Liver (tissue), 3 donors: ENCODE measurements around the gene CR1.

ENCODE experiments used
- GABPA ChIP-seq, 2 donors: IDR thresholded peaks in 1 of 2; conservative IDR thresholded peaks in 1 of 2; 2 replicates each; pipeline ENCODE4 v1.6.1; 2016; ENCODE audit warnings: antibody characterized with exemption in 2 of 2, mild to moderate bottlenecking in 1 of 2, moderate library complexity in 1 of 2
- JUND ChIP-seq, 2 donors: IDR thresholded peaks; 2 replicates each; pipeline ENCODE4 v1.6.1; 2016; ENCODE audit warnings: antibody characterized with exemption in 2 of 2
- NR2F2 ChIP-seq: IDR thresholded peaks from 2 replicates; pipeline ENCODE4 v1.6.1; 2016; ENCODE audit warnings: antibody characterized with exemption
- RAD21 ChIP-seq, 2 donors: IDR thresholded peaks; 2 replicates each; pipeline ENCODE4 v1.6.1; 2016; ENCODE audit warnings: antibody characterized with exemption in 2 of 2, mild to moderate bottlenecking in 2 of 2
- SP1 ChIP-seq: IDR thresholded peaks from 2 replicates; pipeline ENCODE4 v1.6.1; 2018; ENCODE audit warnings: antibody characterized with exemption, mild to moderate bottlenecking
- TAF1 ChIP-seq: conservative IDR thresholded peaks from 2 replicates; pipeline ENCODE4 v1.6.1; 2016; ENCODE audit warnings: antibody characterized with exemption, mild to moderate bottlenecking
- YY1 ChIP-seq: IDR thresholded peaks from 2 replicates; pipeline ENCODE4 v1.6.1; 2016; ENCODE audit warnings: antibody characterized with exemption, mild to moderate bottlenecking
- TF ChIP-seq, protein P1 (sequence below): fragments of 150-350 bp; IDR thresholded peaks from 2 replicates; pipeline ENCODE4 v1.5.1; 2017; ENCODE audit warnings: improper control_type of control experiment, low read depth, low read length; ENCODE audit not compliant: missing input control
- TF ChIP-seq, protein P2 (sequence below): IDR thresholded peaks from 2 replicates; pipeline ENCODE4 v1.6.1; 2016; ENCODE audit warnings: antibody characterized with exemption
- TF ChIP-seq, protein P3 (sequence below): IDR thresholded peaks from 2 replicates; pipeline ENCODE4 v1.6.1; 2016; ENCODE audit warnings: antibody characterized with exemption, mild to moderate bottlenecking
- TF ChIP-seq, protein P4 (sequence below): IDR thresholded peaks from 2 replicates; pipeline ENCODE4 v1.6.1; 2016; ENCODE audit warnings: antibody characterized with exemption
- donor health status: healthy.
- donor health status: healthy.

DNA sequence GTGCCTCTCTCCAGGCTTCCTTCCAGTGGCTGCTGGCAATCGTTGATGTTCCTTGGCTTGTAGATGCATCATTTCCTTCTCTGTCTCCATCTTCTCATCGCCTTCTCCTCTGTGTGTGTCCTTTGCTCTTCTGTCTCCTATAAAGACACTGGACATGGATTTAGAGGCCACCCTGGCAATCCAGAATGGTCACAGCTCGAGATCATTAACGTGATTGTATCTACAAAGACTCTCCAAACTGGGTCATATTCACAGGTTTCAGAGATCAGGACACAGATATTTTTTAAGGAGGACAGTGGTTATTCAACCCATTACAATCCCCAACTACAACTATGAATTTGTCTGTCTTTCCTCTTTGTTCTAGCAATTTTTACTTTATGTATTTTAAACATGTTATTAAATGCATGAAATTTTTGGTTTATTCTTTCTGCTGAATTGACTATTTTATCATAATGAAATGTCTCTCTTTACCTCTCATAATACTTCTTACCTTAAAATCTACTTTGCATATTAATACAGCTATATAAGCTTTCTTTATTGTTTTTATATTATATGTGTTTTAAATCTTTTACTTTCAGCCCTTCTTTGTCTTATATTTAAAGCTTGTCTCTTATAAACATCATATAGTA, 22.8 kb downstream of the CR1 start:
- TF ChIP-seq, protein P1, sequence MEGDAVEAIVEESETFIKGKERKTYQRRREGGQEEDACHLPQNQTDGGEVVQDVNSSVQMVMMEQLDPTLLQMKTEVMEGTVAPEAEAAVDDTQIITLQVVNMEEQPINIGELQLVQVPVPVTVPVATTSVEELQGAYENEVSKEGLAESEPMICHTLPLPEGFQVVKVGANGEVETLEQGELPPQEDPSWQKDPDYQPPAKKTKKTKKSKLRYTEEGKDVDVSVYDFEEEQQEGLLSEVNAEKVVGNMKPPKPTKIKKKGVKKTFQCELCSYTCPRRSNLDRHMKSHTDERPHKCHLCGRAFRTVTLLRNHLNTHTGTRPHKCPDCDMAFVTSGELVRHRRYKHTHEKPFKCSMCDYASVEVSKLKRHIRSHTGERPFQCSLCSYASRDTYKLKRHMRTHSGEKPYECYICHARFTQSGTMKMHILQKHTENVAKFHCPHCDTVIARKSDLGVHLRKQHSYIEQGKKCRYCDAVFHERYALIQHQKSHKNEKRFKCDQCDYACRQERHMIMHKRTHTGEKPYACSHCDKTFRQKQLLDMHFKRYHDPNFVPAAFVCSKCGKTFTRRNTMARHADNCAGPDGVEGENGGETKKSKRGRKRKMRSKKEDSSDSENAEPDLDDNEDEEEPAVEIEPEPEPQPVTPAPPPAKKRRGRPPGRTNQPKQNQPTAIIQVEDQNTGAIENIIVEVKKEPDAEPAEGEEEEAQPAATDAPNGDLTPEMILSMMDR, result no peak
- TF ChIP-seq YY1 (no peak), SP1 (no peak), TAF1 (no peak), GABPA (IDR thresholded peaks at IDR 0.05 in 1 of 2, conservative IDR thresholded peaks at IDR 0.05 in 1 of 2) (no peak), NR2F2 (no peak), RAD21 (IDR thresholded peaks at IDR 0.05) (no peak), JUND (IDR thresholded peaks at IDR 0.05) (no peak)
- TF ChIP-seq, protein P2, sequence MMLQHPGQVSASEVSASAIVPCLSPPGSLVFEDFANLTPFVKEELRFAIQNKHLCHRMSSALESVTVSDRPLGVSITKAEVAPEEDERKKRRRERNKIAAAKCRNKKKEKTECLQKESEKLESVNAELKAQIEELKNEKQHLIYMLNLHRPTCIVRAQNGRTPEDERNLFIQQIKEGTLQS, result no peak
- TF ChIP-seq, protein P3, sequence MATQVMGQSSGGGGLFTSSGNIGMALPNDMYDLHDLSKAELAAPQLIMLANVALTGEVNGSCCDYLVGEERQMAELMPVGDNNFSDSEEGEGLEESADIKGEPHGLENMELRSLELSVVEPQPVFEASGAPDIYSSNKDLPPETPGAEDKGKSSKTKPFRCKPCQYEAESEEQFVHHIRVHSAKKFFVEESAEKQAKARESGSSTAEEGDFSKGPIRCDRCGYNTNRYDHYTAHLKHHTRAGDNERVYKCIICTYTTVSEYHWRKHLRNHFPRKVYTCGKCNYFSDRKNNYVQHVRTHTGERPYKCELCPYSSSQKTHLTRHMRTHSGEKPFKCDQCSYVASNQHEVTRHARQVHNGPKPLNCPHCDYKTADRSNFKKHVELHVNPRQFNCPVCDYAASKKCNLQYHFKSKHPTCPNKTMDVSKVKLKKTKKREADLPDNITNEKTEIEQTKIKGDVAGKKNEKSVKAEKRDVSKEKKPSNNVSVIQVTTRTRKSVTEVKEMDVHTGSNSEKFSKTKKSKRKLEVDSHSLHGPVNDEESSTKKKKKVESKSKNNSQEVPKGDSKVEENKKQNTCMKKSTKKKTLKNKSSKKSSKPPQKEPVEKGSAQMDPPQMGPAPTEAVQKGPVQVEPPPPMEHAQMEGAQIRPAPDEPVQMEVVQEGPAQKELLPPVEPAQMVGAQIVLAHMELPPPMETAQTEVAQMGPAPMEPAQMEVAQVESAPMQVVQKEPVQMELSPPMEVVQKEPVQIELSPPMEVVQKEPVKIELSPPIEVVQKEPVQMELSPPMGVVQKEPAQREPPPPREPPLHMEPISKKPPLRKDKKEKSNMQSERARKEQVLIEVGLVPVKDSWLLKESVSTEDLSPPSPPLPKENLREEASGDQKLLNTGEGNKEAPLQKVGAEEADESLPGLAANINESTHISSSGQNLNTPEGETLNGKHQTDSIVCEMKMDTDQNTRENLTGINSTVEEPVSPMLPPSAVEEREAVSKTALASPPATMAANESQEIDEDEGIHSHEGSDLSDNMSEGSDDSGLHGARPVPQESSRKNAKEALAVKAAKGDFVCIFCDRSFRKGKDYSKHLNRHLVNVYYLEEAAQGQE, result no peak
- TF ChIP-seq, protein P4, sequence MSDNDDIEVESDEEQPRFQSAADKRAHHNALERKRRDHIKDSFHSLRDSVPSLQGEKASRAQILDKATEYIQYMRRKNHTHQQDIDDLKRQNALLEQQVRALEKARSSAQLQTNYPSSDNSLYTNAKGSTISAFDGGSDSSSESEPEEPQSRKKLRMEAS, result no peak
